ENCODE results near the gene OXGR1. TPM values are rescaled to one million over a fixed set of nuclear protein-coding genes. Genes with fewer than 3 reads are reported as not detected.

The OXGR1 gene
- total RNA-seq, 1 experiment from 2014 or later, result not detected

DNA sequence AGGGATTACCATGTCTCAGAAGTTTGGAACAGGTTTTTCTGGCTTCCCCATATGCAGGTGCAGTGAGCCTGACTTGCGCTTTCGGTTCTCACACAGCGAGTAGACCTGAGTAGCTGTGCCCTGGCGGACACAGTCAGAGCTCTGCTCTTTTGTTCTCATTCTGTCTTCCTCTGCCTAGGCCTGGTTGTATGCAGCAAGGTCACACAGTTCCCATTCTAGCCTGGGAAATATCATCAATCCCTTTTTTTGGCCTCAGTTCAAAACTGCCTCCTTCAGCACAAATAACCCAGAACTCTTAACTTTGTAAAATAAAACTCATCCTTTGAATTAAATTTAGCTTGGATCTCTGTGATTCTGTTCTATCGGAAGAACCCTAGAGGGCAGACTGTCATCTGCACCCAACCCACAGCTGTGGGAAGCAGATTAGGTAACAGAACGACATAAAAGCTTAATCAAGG is 10.2 kb downstream of the OXGR1 start:
- Histone ChIP-seq H3T11ph (ENCODE audit: low read length) (no peak overlapping the region), H3K4ac (ENCODE audit: low read depth, low read length) (no peak overlapping the region), H4K5ac (ENCODE audit: insufficient read length, low read depth, low read length) (no peak overlapping the region), H3K9ac (ENCODE audit: extremely low read depth, insufficient read length, low read length) (no peak overlapping the region), H4K91ac (ENCODE audit: insufficient read length, low read depth, low read length) (no peak overlapping the region), H3K27ac (ENCODE audit: insufficient read length, low read depth, low read length) (no peak overlapping the region), H3K4me1 (ENCODE audit: insufficient read depth, low read length) (no peaks in the 10 kb centered on the region), H3K79me2 (ENCODE audit: insufficient read depth, low read length) (no peaks in the 10 kb centered on the region), H2AFZ (ENCODE audit: low read length) (peak overlapping the region; percentile 63), H2BK12ac (ENCODE audit: insufficient read length, low read depth, low read length) (no peak overlapping the region), H3K56ac (ENCODE audit: insufficient read length, low read depth, low read length) (no peak overlapping the region), H4K8ac (replicated peaks; ENCODE audit: insufficient read length, low read depth, low read length) (no peak overlapping the region), H3K27me3 (ENCODE audit: insufficient read depth, low read length) (no peaks in the 10 kb centered on the region), H2BK15ac (ENCODE audit: low read depth, low read length) (no peak overlapping the region), H2BK5ac (ENCODE audit: insufficient read length, low read length) (no peak overlapping the region), H4K20me1 (ENCODE audit: control insufficient read depth, insufficient read depth, insufficient read length) (no peaks in the 10 kb centered on the region), H2BK20ac (ENCODE audit: low read depth, low read length, poor library complexity, severe bottlenecking) (no peak overlapping the region), H3K23ac (ENCODE audit: insufficient read length, low read depth, low read length) (no peak overlapping the region), H3K14ac (ENCODE audit: insufficient read depth, low read length) (no peak overlapping the region), H3K4me2 (ENCODE audit: insufficient read depth, insufficient read length, low read length) (no peak overlapping the region), H3K23me2 (ENCODE audit: insufficient read length, low read depth, low read length, poor library complexity, severe bottlenecking) (no peaks in the 10 kb centered on the region), H3K79me1 (ENCODE audit: insufficient read depth, low read depth, low read length, poor library complexity, severe bottlenecking) (no peaks in the 10 kb centered on the region), H3K9me3 (ENCODE audit: control insufficient read depth, low read depth, low read length) (no peaks in the 10 kb centered on the region), H2AK5ac (ENCODE audit: insufficient read length, low read length) (no peak overlapping the region), H2BK120ac (ENCODE audit: low read depth, low read length, poor library complexity, severe bottlenecking) (no peak overlapping the region), H3K18ac (ENCODE audit: insufficient read length, low read depth, low read length) (no peak overlapping the region)
- Mint-ChIP-seq H3K27ac (peak overlapping the region in 1 of 3 experiments; percentile 42; a peak in 2 of 7 replicates), H3K27me3 (ENCODE audit: low read depth) (peaks cover 53% of the 10 kb centered on the region), H3K36me3 (ENCODE audit: insufficient read depth in 1 of 3, low read depth in 3 of 3) (no peaks in the 10 kb centered on the region), H3K9me3 (peaks cover 11 to 14% of the 10 kb centered on the region in 2 experiments), H3K4me3 (peak overlapping the region in 1 of 2 experiments; percentile 42; a peak in 2 of 5 replicates), H3K4me1 (peaks cover 10 to 15% of the 10 kb centered on the region in 2 experiments)
- no CpG with 5 or more reads among the region's 6 CpGs for WGBS (ENCODE audit: extremely low coverage, insufficient read length, low lambda C conversion rate)
- TF ChIP-seq, protein P1, sequence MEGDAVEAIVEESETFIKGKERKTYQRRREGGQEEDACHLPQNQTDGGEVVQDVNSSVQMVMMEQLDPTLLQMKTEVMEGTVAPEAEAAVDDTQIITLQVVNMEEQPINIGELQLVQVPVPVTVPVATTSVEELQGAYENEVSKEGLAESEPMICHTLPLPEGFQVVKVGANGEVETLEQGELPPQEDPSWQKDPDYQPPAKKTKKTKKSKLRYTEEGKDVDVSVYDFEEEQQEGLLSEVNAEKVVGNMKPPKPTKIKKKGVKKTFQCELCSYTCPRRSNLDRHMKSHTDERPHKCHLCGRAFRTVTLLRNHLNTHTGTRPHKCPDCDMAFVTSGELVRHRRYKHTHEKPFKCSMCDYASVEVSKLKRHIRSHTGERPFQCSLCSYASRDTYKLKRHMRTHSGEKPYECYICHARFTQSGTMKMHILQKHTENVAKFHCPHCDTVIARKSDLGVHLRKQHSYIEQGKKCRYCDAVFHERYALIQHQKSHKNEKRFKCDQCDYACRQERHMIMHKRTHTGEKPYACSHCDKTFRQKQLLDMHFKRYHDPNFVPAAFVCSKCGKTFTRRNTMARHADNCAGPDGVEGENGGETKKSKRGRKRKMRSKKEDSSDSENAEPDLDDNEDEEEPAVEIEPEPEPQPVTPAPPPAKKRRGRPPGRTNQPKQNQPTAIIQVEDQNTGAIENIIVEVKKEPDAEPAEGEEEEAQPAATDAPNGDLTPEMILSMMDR (conservative IDR thresholded peaks at IDR 0.05), result peak; percentile 60
- DNase-seq, result peak; percentile 53

All from H9 (cell line).